Uterine smooth muscle cell (primary cell): ENCODE results near the gene PKP4. TPM values are rescaled to one million over a fixed set of nuclear protein-coding genes. Genes with fewer than 3 reads are reported as not detected.

Experiments used
- total RNA-seq: library from RNA; depleted of rRNA; stranded (reverse); fragments of >200 nt; gene quantifications from 2 replicates; pipeline ENCODE4 v1.2.3, GENCODE V29; 2014

Gene PKP4, protein sequence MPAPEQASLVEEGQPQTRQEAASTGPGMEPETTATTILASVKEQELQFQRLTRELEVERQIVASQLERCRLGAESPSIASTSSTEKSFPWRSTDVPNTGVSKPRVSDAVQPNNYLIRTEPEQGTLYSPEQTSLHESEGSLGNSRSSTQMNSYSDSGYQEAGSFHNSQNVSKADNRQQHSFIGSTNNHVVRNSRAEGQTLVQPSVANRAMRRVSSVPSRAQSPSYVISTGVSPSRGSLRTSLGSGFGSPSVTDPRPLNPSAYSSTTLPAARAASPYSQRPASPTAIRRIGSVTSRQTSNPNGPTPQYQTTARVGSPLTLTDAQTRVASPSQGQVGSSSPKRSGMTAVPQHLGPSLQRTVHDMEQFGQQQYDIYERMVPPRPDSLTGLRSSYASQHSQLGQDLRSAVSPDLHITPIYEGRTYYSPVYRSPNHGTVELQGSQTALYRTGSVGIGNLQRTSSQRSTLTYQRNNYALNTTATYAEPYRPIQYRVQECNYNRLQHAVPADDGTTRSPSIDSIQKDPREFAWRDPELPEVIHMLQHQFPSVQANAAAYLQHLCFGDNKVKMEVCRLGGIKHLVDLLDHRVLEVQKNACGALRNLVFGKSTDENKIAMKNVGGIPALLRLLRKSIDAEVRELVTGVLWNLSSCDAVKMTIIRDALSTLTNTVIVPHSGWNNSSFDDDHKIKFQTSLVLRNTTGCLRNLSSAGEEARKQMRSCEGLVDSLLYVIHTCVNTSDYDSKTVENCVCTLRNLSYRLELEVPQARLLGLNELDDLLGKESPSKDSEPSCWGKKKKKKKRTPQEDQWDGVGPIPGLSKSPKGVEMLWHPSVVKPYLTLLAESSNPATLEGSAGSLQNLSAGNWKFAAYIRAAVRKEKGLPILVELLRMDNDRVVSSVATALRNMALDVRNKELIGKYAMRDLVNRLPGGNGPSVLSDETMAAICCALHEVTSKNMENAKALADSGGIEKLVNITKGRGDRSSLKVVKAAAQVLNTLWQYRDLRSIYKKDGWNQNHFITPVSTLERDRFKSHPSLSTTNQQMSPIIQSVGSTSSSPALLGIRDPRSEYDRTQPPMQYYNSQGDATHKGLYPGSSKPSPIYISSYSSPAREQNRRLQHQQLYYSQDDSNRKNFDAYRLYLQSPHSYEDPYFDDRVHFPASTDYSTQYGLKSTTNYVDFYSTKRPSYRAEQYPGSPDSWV
- total RNA-seq = 24.6 and 32.0 TPM in 2 replicates

GRCh38 chr2:158456309-158457066, at the start of gene PKP4, which contains the start of gene CCDC148:
PKP4 (plus strand) TSS chr2:158456952; CDS start chr2:158533185, 76,233 bp downstream.
CCDC148 (minus strand) TSS chr2:158456753; CDS start chr2:158456439, 314 bp downstream.

Other genes with a start within 250 kb of the PKP4 start
- 0.66 and 1.00 TPM in 2 replicates for gene CCDC148, start 199 bp upstream of the PKP4 start, total RNA-seq